WTC11 (cell line): Measurements from ENCODE around the gene TLE6. TPM values are rescaled to one million over a fixed set of nuclear protein-coding genes. Genes with fewer than 3 reads are reported as not detected.

Experiments used
- CBFB ChIP-seq: sonication (generic); formaldehyde crosslinking; IDR thresholded peaks from 2 replicates; pipeline ENCODE4 v1.8.1; 2022; ENCODE audit warnings: mild to moderate bottlenecking, low read depth, missing genetic modification reagents
- CREM ChIP-seq: sonication (generic); formaldehyde crosslinking; IDR thresholded peaks from 2 replicates; pipeline ENCODE4 v1.8.1; 2022; ENCODE audit warnings: mild to moderate bottlenecking, missing genetic modification reagents, moderate library complexity
- ELF4 ChIP-seq: sonication (generic); formaldehyde crosslinking; IDR thresholded peaks from 2 replicates; pipeline ENCODE4 v1.8.1; 2022; ENCODE audit warnings: low read depth, mild to moderate bottlenecking, moderate library complexity, missing genetic modification reagents
- ERG ChIP-seq: fragments of 250-450 bp; sonication (Bioruptor Pico); IDR thresholded peaks from 2 replicates; pipeline ENCODE4 v1.8.0; 2021; ENCODE audit warnings: mild to moderate bottlenecking
- MYBL2 ChIP-seq: sonication (generic); formaldehyde crosslinking; IDR thresholded peaks from 2 replicates; pipeline ENCODE4 v1.8.1; 2023; ENCODE audit warnings: mild to moderate bottlenecking, moderate library complexity, missing genetic modification reagents
- NR2C2 ChIP-seq: sonication (generic); formaldehyde crosslinking; IDR thresholded peaks from 2 replicates; pipeline ENCODE4 v1.8.0; 2022; ENCODE audit warnings: mild to moderate bottlenecking, missing genetic modification reagents
- ZNF263 ChIP-seq: sonication (generic); formaldehyde crosslinking; IDR thresholded peaks from 2 replicates; pipeline ENCODE4 v1.8.1; 2022; ENCODE audit warnings: low read depth, mild to moderate bottlenecking, moderate library complexity, missing genetic modification reagents
- ZNF512 ChIP-seq: sonication (generic); formaldehyde crosslinking; IDR thresholded peaks from 2 replicates; pipeline ENCODE4 v1.8.1; 2022; ENCODE audit warnings: missing genetic modification reagents, borderline replicate concordance
- ZNF532 ChIP-seq: fragments of 250-450 bp; sonication (Bioruptor Pico); IDR thresholded peaks from 2 replicates; pipeline ENCODE4 v1.9.0; 2021; ENCODE audit warnings: mild to moderate bottlenecking, borderline replicate concordance
- ZNF671 ChIP-seq: fragments of 250-450 bp; sonication (Bioruptor Pico); IDR thresholded peaks from 2 replicates; pipeline ENCODE4 v1.8.0; 2021; ENCODE audit warnings: mild to moderate bottlenecking
- ZSCAN18 ChIP-seq: fragments of 250-450 bp; sonication (Bioruptor Pico); IDR thresholded peaks from 2 replicates; pipeline ENCODE4 v2.1.2; 2022; ENCODE audit warnings: mild to moderate bottlenecking, moderate library complexity
- total RNA-seq: library from RNA; stranded (reverse); gene quantifications from 3 replicates; pipeline ENCODE4 v1.2.3, GENCODE V29; 2021
- TF ChIP-seq, protein P1 (sequence below): fragments of 200-600 bp; IDR thresholded peaks from 2 replicates; pipeline ENCODE4 v1.8.0; 2022; ENCODE audit warnings: antibody characterized with exemption
- TF ChIP-seq, protein P2 (sequence below): fragments of 250-450 bp; sonication (Bioruptor Pico); IDR thresholded peaks from 2 replicates; pipeline ENCODE4 v1.9.0; 2021; ENCODE audit warnings: mild to moderate bottlenecking
- TF ChIP-seq, protein P3 (sequence below): fragments of 250-450 bp; sonication (Bioruptor Pico); conservative IDR thresholded peaks from 2 replicates; pipeline ENCODE4 v1.9.0; 2021; ENCODE audit warnings: mild to moderate bottlenecking
- TF ChIP-seq, protein P4 (sequence below): sonication (generic); formaldehyde crosslinking; IDR thresholded peaks from 2 replicates; pipeline ENCODE4 v1.8.1; 2023; ENCODE audit warnings: mild to moderate bottlenecking, moderate library complexity, missing genetic modification reagents

The TLE6 gene
- total RNA-seq, 1 experiment from 2014 or later, result 3.1 TPM

GRCh38 chr19:2988568-2988967, 11.2 kb downstream of the TLE6 start (continued):
- TF ChIP-seq ZNF512 (no peak), ELF4 (CRISPR knock-in tag) (no peak), NR2C2 (CRISPR knock-in tag) (no peak), CREM (CRISPR knock-in tag) (no peak), MYBL2 (no peak), ZNF532 (CRISPR knock-in tag) (no peak), ZSCAN18 (CRISPR knock-in tag) (no peak), ZNF671 (no peak), ERG (CRISPR knock-in tag) (no peak), CBFB (CRISPR knock-in tag) (no peak), ZNF263 (CRISPR knock-in tag) (no peak)
- TF ChIP-seq, protein P1, sequence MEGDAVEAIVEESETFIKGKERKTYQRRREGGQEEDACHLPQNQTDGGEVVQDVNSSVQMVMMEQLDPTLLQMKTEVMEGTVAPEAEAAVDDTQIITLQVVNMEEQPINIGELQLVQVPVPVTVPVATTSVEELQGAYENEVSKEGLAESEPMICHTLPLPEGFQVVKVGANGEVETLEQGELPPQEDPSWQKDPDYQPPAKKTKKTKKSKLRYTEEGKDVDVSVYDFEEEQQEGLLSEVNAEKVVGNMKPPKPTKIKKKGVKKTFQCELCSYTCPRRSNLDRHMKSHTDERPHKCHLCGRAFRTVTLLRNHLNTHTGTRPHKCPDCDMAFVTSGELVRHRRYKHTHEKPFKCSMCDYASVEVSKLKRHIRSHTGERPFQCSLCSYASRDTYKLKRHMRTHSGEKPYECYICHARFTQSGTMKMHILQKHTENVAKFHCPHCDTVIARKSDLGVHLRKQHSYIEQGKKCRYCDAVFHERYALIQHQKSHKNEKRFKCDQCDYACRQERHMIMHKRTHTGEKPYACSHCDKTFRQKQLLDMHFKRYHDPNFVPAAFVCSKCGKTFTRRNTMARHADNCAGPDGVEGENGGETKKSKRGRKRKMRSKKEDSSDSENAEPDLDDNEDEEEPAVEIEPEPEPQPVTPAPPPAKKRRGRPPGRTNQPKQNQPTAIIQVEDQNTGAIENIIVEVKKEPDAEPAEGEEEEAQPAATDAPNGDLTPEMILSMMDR, result no peak
- TF ChIP-seq, protein P2, sequence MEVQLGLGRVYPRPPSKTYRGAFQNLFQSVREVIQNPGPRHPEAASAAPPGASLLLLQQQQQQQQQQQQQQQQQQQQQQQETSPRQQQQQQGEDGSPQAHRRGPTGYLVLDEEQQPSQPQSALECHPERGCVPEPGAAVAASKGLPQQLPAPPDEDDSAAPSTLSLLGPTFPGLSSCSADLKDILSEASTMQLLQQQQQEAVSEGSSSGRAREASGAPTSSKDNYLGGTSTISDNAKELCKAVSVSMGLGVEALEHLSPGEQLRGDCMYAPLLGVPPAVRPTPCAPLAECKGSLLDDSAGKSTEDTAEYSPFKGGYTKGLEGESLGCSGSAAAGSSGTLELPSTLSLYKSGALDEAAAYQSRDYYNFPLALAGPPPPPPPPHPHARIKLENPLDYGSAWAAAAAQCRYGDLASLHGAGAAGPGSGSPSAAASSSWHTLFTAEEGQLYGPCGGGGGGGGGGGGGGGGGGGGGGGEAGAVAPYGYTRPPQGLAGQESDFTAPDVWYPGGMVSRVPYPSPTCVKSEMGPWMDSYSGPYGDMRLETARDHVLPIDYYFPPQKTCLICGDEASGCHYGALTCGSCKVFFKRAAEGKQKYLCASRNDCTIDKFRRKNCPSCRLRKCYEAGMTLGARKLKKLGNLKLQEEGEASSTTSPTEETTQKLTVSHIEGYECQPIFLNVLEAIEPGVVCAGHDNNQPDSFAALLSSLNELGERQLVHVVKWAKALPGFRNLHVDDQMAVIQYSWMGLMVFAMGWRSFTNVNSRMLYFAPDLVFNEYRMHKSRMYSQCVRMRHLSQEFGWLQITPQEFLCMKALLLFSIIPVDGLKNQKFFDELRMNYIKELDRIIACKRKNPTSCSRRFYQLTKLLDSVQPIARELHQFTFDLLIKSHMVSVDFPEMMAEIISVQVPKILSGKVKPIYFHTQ (CRISPR knock-in tag), result no peak
- TF ChIP-seq, protein P3, sequence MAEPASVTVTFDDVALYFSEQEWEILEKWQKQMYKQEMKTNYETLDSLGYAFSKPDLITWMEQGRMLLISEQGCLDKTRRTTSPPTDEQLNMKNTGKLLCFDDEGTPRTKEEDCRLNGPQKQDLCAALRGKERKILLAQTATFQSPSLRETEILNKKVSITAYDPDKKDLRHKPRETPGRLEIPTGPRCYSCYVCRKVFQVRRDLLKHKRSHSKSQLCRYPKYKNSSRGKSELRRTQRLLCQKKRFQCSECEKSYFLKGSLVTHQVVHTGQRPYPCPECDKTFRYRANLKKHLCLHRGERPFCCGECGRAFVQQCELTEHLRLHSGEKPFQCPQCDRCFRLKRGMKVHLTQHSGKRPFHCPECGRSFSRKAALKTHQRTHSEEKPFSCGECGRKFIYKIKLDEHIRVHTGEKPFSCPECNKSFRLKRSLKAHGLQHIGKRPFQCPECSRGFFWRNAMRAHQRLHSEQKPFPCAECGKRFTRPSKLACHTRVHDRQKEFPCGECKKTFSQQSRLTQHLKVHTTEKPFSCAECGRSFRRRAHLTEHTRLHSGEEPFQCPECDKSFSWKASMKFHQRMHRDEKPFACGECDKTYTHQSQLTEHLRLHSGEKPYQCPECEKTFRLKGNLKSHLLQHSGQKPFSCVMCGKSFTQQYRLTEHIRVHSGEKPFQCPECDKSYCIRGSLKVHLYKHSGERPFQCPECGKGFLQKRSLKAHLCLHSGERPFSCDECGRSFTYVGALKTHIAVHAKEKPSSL (CRISPR knock-in tag), result no peak
- TF ChIP-seq, protein P4, sequence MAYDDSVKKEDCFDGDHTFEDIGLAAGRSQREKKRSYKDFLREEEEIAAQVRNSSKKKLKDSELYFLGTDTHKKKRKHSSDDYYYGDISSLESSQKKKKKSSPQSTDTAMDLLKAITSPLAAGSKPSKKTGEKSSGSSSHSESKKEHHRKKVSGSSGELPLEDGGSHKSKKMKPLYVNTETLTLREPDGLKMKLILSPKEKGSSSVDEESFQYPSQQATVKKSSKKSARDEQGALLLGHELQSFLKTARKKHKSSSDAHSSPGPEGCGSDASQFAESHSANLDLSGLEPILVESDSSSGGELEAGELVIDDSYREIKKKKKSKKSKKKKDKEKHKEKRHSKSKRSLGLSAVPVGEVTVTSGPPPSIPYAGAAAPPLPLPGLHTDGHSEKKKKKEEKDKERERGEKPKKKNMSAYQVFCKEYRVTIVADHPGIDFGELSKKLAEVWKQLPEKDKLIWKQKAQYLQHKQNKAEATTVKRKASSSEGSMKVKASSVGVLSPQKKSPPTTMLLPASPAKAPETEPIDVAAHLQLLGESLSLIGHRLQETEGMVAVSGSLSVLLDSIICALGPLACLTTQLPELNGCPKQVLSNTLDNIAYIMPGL (CRISPR knock-in tag), result no peak
